IMR-90 (cell line): ENCODE measurements around the gene TENT5A. TPM values are rescaled to one million over a fixed set of nuclear protein-coding genes. Genes with fewer than 3 reads are reported as not detected.

Source experiments
- ATAC-seq: fragments of 200-7000 bp; cut with Tn5 transposase; 2 replicates; pipeline ENCODE4 v1.9.1; 2020; ENCODE audit warnings: low read depth, mild to moderate bottlenecking, moderate library complexity
- BruUV-seq: library from RNA; stranded (reverse); fragments of 400-500 nt; replicated peaks from 2 replicates; lab custom pipeline; 2021; lab: Mats Ljungman, UMichigan
- CTCF ChIA-PET: fragments of 300-600 bp; formaldehyde crosslinking; extraction: SDS; loops from one replicate; lab custom pipeline; 2021; ENCODE audit warnings: antibody characterized with exemption; lab: Yijun Ruan, JAX
- POLR2A ChIA-PET: fragments of 300-600 bp; sonication (Branson Sonifier 250); formaldehyde crosslinking; loops from one replicate; lab custom pipeline; 2022; ENCODE audit warnings: antibody characterized with exemption; ENCODE audit not compliant: unreplicated experiment; lab: Charles Lee
- DNase-seq: peaks from one replicate; pipeline ENCODE4 v3.0.0; 2013
- H2AFZ ChIP-seq: replicated peaks from 2 replicates; pipeline ENCODE3; 2013; ENCODE audit warnings: low read length, mild to moderate bottlenecking; ENCODE audit not compliant: poor library complexity
- H2AK5ac ChIP-seq: 2 replicates; pipeline ENCODE4 v1.6.1; 2013; ENCODE audit warnings: low read depth, low read length, inconsistent platforms
- H2AK9ac ChIP-seq: replicated peaks from 2 replicates; pipeline ENCODE3; 2013; ENCODE audit warnings: mild to moderate bottlenecking, low read depth, low read length, moderate library complexity; ENCODE audit not compliant: poor library complexity
- H2BK120ac ChIP-seq: 2 replicates; pipeline ENCODE4 v1.6.1; 2013; ENCODE audit warnings: low read depth, low read length, inconsistent platforms
- H2BK15ac ChIP-seq: 3 replicates; pipeline ENCODE4 v1.6.1; 2013; ENCODE audit warnings: low read depth, low read length, inconsistent platforms
- H2BK20ac ChIP-seq: 2 replicates; pipeline ENCODE4 v1.6.1; 2013; ENCODE audit warnings: low read depth, mild to moderate bottlenecking, inconsistent platforms, low read length, moderate library complexity
- H2BK5ac ChIP-seq: 2 replicates; pipeline ENCODE4 v1.6.1; 2013; ENCODE audit warnings: mild to moderate bottlenecking, low read depth, low read length, inconsistent platforms; ENCODE audit not compliant: poor library complexity, severe bottlenecking
- H3K14ac ChIP-seq: replicated peaks from 2 replicates; pipeline ENCODE4 v1.6.1; 2013; ENCODE audit warnings: low read depth, low read length, inconsistent platforms
- H3K18ac ChIP-seq: 2 replicates; pipeline ENCODE4 v1.6.1; 2013; ENCODE audit warnings: low read depth, low read length, control low read depth
- H3K23ac ChIP-seq: 2 replicates; pipeline ENCODE4 v1.6.1; 2013; ENCODE audit warnings: low read depth, low read length, inconsistent platforms
- H3K27ac ChIP-seq: 2 replicates; pipeline ENCODE4 v1.5.1; 2013; ENCODE audit warnings: mild to moderate bottlenecking, control low read depth, low read length; ENCODE audit not compliant: insufficient read depth
- H3K27me3 ChIP-seq: 2 replicates; pipeline ENCODE4 v1.6.1; 2013; ENCODE audit warnings: low read length; ENCODE audit not compliant: control insufficient read depth, insufficient read depth
- H3K36me3 ChIP-seq: 2 replicates; pipeline ENCODE4 v1.6.1; 2013; ENCODE audit warnings: low read length, mixed read lengths; ENCODE audit not compliant: control insufficient read depth, insufficient read depth
- H3K4ac ChIP-seq: 2 replicates; pipeline ENCODE4 v1.6.1; 2013; ENCODE audit warnings: low read depth, low read length, inconsistent platforms
- H3K4me1 ChIP-seq: 2 replicates; pipeline ENCODE4 v1.6.1; 2013; ENCODE audit warnings: low read length, mixed read lengths; ENCODE audit not compliant: control insufficient read depth, insufficient read depth
- H3K4me2 ChIP-seq: 2 replicates; pipeline ENCODE4 v1.6.1; 2013; ENCODE audit warnings: low read depth, mild to moderate bottlenecking, control low read depth, low read length, moderate library complexity
- H3K4me3 ChIP-seq: 2 replicates; pipeline ENCODE4 v1.5.1; 2013; ENCODE audit warnings: low read depth, mild to moderate bottlenecking, control low read depth, low read length, moderate library complexity; ENCODE audit not compliant: insufficient read depth
- H3K56ac ChIP-seq: 2 replicates; pipeline ENCODE4 v1.6.1; 2013; ENCODE audit warnings: low read length, inconsistent platforms; ENCODE audit not compliant: insufficient read depth; ENCODE audit errors: extremely low read depth
- H3K79me1 ChIP-seq, 2 experiments: 2 replicates each; pipeline ENCODE4 v1.6.1; 2013; ENCODE audit warnings: low read length in 2 of 2, inconsistent platforms in 1 of 2, low read depth in 1 of 2
- H3K9ac ChIP-seq: 2 replicates; pipeline ENCODE4 v1.6.1; 2013; ENCODE audit warnings: low read depth, low read length, control low read depth
- H3K9me1 ChIP-seq: 2 replicates; pipeline ENCODE4 v1.6.1; 2013; ENCODE audit warnings: low read length, inconsistent platforms; ENCODE audit not compliant: insufficient read depth
- H3K9me3 ChIP-seq: 2 replicates; pipeline ENCODE4 v1.6.1; 2013; ENCODE audit warnings: low read length; ENCODE audit not compliant: control insufficient read depth, insufficient read depth
- H4K20me1 ChIP-seq: 2 replicates; pipeline ENCODE4 v1.6.1; 2013; ENCODE audit warnings: low read length, inconsistent platforms; ENCODE audit not compliant: insufficient read depth
- H4K5ac ChIP-seq: 2 replicates; pipeline ENCODE4 v1.6.1; 2013; ENCODE audit warnings: mild to moderate bottlenecking, low read depth, low read length, control low read depth
- H4K8ac ChIP-seq, 2 experiments: 2 replicates each; pipeline ENCODE4 v1.6.1; 2013; ENCODE audit warnings: low read depth in 2 of 2, low read length in 2 of 2, control low read depth in 1 of 2, inconsistent platforms in 1 of 2
- H4K91ac ChIP-seq: 2 replicates; pipeline ENCODE4 v1.6.1; 2013; ENCODE audit warnings: low read depth, low read length, inconsistent platforms; ENCODE audit not compliant: insufficient read depth
- BHLHE40 ChIP-seq: fragments of 150-350 bp; IDR thresholded peaks from 2 replicates; pipeline ENCODE4 v1.6.1; 2016; ENCODE audit warnings: mild to moderate bottlenecking, low read depth, low read length
- CEBPB ChIP-seq: IDR thresholded peaks from 2 replicates; pipeline ENCODE4 v1.6.1; 2012; ENCODE audit warnings: low read depth, low read length, improper control_type of control experiment
- CHD1 ChIP-seq: IDR thresholded peaks from 2 replicates; pipeline ENCODE4 v1.6.1; 2012; ENCODE audit warnings: low read depth, low read length, improper control_type of control experiment
- CTCF ChIP-seq: conservative IDR thresholded peaks from 2 replicates; pipeline ENCODE4 v1.5.1; 2012; ENCODE audit warnings: mild to moderate bottlenecking, low read depth, low read length, improper control_type of control experiment
- ELK1 ChIP-seq: fragments of 150-350 bp; IDR thresholded peaks from 2 replicates; pipeline ENCODE4 v1.6.1; 2016; ENCODE audit warnings: low read depth, mild to moderate bottlenecking, low read length, moderate library complexity, borderline replicate concordance
- FOS ChIP-seq: fragments of 150-350 bp; IDR thresholded peaks from 2 replicates; pipeline ENCODE4 v1.6.1; 2016; ENCODE audit warnings: low read depth, low read length
- MAFK ChIP-seq: IDR thresholded peaks from 2 replicates; pipeline ENCODE4 v1.6.1; 2012; ENCODE audit warnings: low read depth, low read length, improper control_type of control experiment
- MAZ ChIP-seq: IDR thresholded peaks from 2 replicates; pipeline ENCODE4 v1.6.1; 2012; ENCODE audit warnings: low read depth, mild to moderate bottlenecking, low read length, improper control_type of control experiment, moderate library complexity, borderline replicate concordance
- MXI1 ChIP-seq: IDR thresholded peaks from 2 replicates; pipeline ENCODE4 v1.6.1; 2012; ENCODE audit warnings: low read depth, mild to moderate bottlenecking, low read length, moderate library complexity, borderline replicate concordance
- NFE2L2 ChIP-seq: fragments of 150-350 bp; IDR thresholded peaks from 2 replicates; pipeline ENCODE4 v1.6.1; 2016; ENCODE audit warnings: low read depth, mild to moderate bottlenecking, low read length
- POLR2A ChIP-seq: IDR thresholded peaks from 2 replicates; pipeline ENCODE4 v1.6.1; 2012; ENCODE audit warnings: mild to moderate bottlenecking, low read depth, low read length
- RAD21 ChIP-seq: IDR thresholded peaks from 2 replicates; pipeline ENCODE4 v1.6.1; 2012; ENCODE audit warnings: low read length, improper control_type of control experiment
- RCOR1 ChIP-seq: IDR thresholded peaks from 2 replicates; pipeline ENCODE4 v1.6.1; 2012; ENCODE audit warnings: mild to moderate bottlenecking, low read length, improper control_type of control experiment; ENCODE audit not compliant: insufficient replicate concordance
- RFX5 ChIP-seq: IDR thresholded peaks from 2 replicates; pipeline ENCODE4 v1.8.0; 2012; ENCODE audit warnings: low read depth, mild to moderate bottlenecking, low read length, moderate library complexity
- SMC3 ChIP-seq: fragments of 150-350 bp; IDR thresholded peaks from 2 replicates; pipeline ENCODE4 v1.6.1; 2016; ENCODE audit warnings: low read depth, mild to moderate bottlenecking, antibody characterized with exemption, low read length, moderate library complexity
- USF2 ChIP-seq: fragments of 150-350 bp; IDR thresholded peaks from 2 replicates; pipeline ENCODE4 v1.6.1; 2017; ENCODE audit warnings: mild to moderate bottlenecking, antibody characterized with exemption, low read length, low read depth
- WGBS, 2 experiments: methylation state at CpG; one replicate each; pipeline versions ENCODE4 v1.1.5 to v1.1.7; 2013; ENCODE audit warnings: missing lambda C conversion rate in 2 of 2; ENCODE audit not compliant: insufficient read length in 1 of 2; ENCODE audit errors: extremely low coverage in 2 of 2; 5-methylcytosine and 5-hydroxymethylcytosine counted together
- dilution Hi-C: fragments of 300-500 bp; cut with HindIII; formaldehyde crosslinking; loops from one replicate; pipeline ENCODE4 v1.14.3; 2018; ENCODE audit warnings: low sequenced_read_pairs; ENCODE audit not compliant: unreplicated experiment
- in situ Hi-C: fragments of 300-500 bp; cut with MboI; formaldehyde crosslinking; loops from 3 replicates; pipeline ENCODE4 v1.14.3; 2019; ENCODE audit warnings: low sequenced_read_pairs, inconsistent platforms, mixed read lengths
- intact Hi-C: fragments of 100-400 bp; cut with micrococcal nuclease; formaldehyde crosslinking; loops from 2 replicates; pipeline ENCODE4 v1.10.0; 2022
- polyA plus RNA-seq, 3 experiments: library from polyadenylated mRNA; depleted of rRNA; stranded (reverse); fragments of >200 nt; gene quantifications; 2 replicates each; pipeline ENCODE4 v1.2.3, GENCODE V29; 2012; ENCODE audit warnings: low replicate concordance in 1 of 3
- total RNA-seq: library from RNA; depleted of rRNA; stranded (reverse); fragments of >200 nt; gene quantifications from 2 replicates; pipeline ENCODE4 v1.2.3, GENCODE V29; 2012

Gene TENT5A
- total and polyA plus RNA-seq, 2 of the 4 experiments (the other 2 are of a cell fraction) = 3.5 to 10.8 TPM

GRCh38 chr6:81789291-81789690 lies 36.8 kb upstream of the TENT5A start:
- Histone ChIP-seq H3K79me1 (no peaks in the 10 kb centered on the region), H3K27ac (no peak overlapping the region), H2AK9ac (no peak overlapping the region), H3K9me3 (no peaks in the 10 kb centered on the region), H2AK5ac (no peak overlapping the region), H4K5ac (no peak overlapping the region), H3K36me3 (no peaks in the 10 kb centered on the region), H3K4me1 (peaks cover 3% of the 10 kb centered on the region; the same call in 1 of the 2 replicates), H2BK5ac (no peak overlapping the region), H3K56ac (no peak overlapping the region), H4K8ac (no peak overlapping the region), H3K18ac (no peak overlapping the region), H2BK20ac (no peak overlapping the region), H4K20me1 (no peaks in the 10 kb centered on the region), H3K4me3 (no peak overlapping the region), H3K4ac (no peak overlapping the region), H2BK15ac (no peak overlapping the region), H3K4me2 (no peak overlapping the region), H2AFZ (no peak overlapping the region), H3K23ac (no peak overlapping the region), H3K14ac (no peak overlapping the region), H3K9ac (no peak overlapping the region), H2BK120ac (no peak overlapping the region), H3K9me1 (0 out of 2 replicates have a peak, but pooled peaks cover 3% of the 10 kb centered on the region), H4K91ac (no peak overlapping the region), H3K27me3 (no peaks in the 10 kb centered on the region)
- dilution Hi-C loops (no loop called here), in situ Hi-C loops (no loop called here), intact Hi-C loops (no loop called here)
- ChIA-PET CTCF (interaction anchor here (0.6 kb wide), 1 partner anchor 25 kb away, joined by 3 read pairs; no protein-coding TSS in a partner anchor), POLR2A (no interaction called here)
- TF ChIP-seq MXI1 (no peak), USF2 (no peak), BHLHE40 (no peak), CTCF (no peak), CEBPB (no peak), RCOR1 (no peak), MAFK (no peak), CHD1 (no peak), NFE2L2 (no peak), FOS (no peak), SMC3 (no peak), RAD21 (no peak), POLR2A (no peak), RFX5 (no peak), MAZ (no peak), ELK1 (no peak)
- no CpG with 5 or more reads among the region's 1 CpG for WGBS, 2 experiments
- DNase-seq (no peak), ATAC-seq (no peak)
- no TSS peak for BruUV-seq
